Type B pancreatic cell (in vitro differentiated cells): ENCODE measurements around the gene AGAP3. TPM values are rescaled to one million over a fixed set of nuclear protein-coding genes. Genes with fewer than 3 reads are reported as not detected.
A peak's percentile ranks its signal among the peaks of the same experiment; 100 is the strongest.

ENCODE experiments used
- DNase-seq: peaks from one replicate; pipeline ENCODE4 v3.0.0; 2021; ENCODE audit warnings: mixed read lengths; ENCODE audit not compliant: unreplicated experiment; ENCODE audit errors: extremely low spot score
- H3K27ac Mint-ChIP-seq: 2 replicates; pipeline ENCODE4 v1.8.0; 2021; ENCODE audit warnings: mild to moderate bottlenecking, mixed read lengths
- H3K27me3 Mint-ChIP-seq: 2 replicates; pipeline ENCODE4 v1.8.0; 2021; ENCODE audit warnings: mixed read lengths
- H3K36me3 Mint-ChIP-seq: 2 replicates; pipeline ENCODE4 v1.8.0; 2021; ENCODE audit warnings: mixed read lengths
- H3K4me1 Mint-ChIP-seq: one replicate; pipeline ENCODE4 v1.8.0; 2021; ENCODE audit warnings: mixed read lengths; ENCODE audit not compliant: unreplicated experiment
- H3K4me3 Mint-ChIP-seq: 2 replicates; pipeline ENCODE4 v1.8.0; 2021; ENCODE audit warnings: mild to moderate bottlenecking, mixed read lengths
- H3K9me3 Mint-ChIP-seq: 2 replicates; pipeline ENCODE4 v1.8.0; 2021; ENCODE audit warnings: mixed read lengths
- CTCF ChIP-seq: fragments of 200-600 bp; sonication (generic); conservative IDR thresholded peaks from 2 replicates; pipeline ENCODE4 v1.5.0; 2021; ENCODE audit warnings: antibody characterized with exemption, mild to moderate bottlenecking
- total RNA-seq: library from RNA; stranded (reverse); gene quantifications from 2 replicates; pipeline ENCODE4 v1.2.1, GENCODE V29; 2021; ENCODE audit warnings: low replicate concordance

Gene AGAP3
- total RNA-seq, 1 donor from 2014 or later, result 114 TPM

GRCh38 chr7:151048911-151049463 lies 37.3 kb upstream of the AGAP3 start:
- Mint-ChIP-seq H3K4me1 (peaks cover 5% of the 10 kb centered on the region), H3K36me3 (peaks cover 4% of the 10 kb centered on the region), H3K27me3 (peaks cover 20% of the 10 kb centered on the region), H3K4me3 (no peak overlapping the region), H3K9me3 (no peaks in the 10 kb centered on the region), H3K27ac (no peak overlapping the region)
- no peak for TF ChIP-seq CTCF
- no peak for DNase-seq

GRCh38 chr7:151051108-151051507 lies 35.2 kb upstream of the AGAP3 start:
- Mint-ChIP-seq H3K9me3 (no peaks in the 10 kb centered on the region), H3K36me3 (peaks cover 4% of the 10 kb centered on the region), H3K4me3 (no peak overlapping the region), H3K4me1 (peaks cover 6% of the 10 kb centered on the region), H3K27me3 (peaks cover 20% of the 10 kb centered on the region), H3K27ac (no peak overlapping the region)
- no peak for DNase-seq
- TF ChIP-seq CTCF, result no peak

GRCh38 chr7:151053096-151053495 lies 33.2 kb upstream of the AGAP3 start:
- Mint-ChIP-seq H3K27ac (no peak overlapping the region), H3K4me3 (no peak overlapping the region)
- no peak for TF ChIP-seq CTCF

GRCh38 chr7:151053751-151054150 lies 32.5 kb upstream of the AGAP3 start:
- H3K27ac Mint-ChIP-seq, result no peak overlapping the region
- peaks cover 17% of the 10 kb centered on the region for H3K27me3 Mint-ChIP-seq
- no peak for DNase-seq
- H3K4me1 Mint-ChIP-seq, result peaks cover 21% of the 10 kb centered on the region
- no peak overlapping the region for H3K4me3 Mint-ChIP-seq
- H3K36me3 Mint-ChIP-seq, result peaks cover 4% of the 10 kb centered on the region
- no peaks in the 10 kb centered on the region for H3K9me3 Mint-ChIP-seq
- TF ChIP-seq CTCF, result no peak

More at GRCh38 chr7:151053096-151053495, 33.2 kb upstream of the AGAP3 start:
- H3K4me1 Mint-ChIP-seq, result peaks cover 16% of the 10 kb centered on the region
- H3K36me3 Mint-ChIP-seq, result peaks cover 4% of the 10 kb centered on the region
- no peaks in the 10 kb centered on the region for H3K9me3 Mint-ChIP-seq
- no peak for DNase-seq
- peaks cover 17% of the 10 kb centered on the region for H3K27me3 Mint-ChIP-seq

- no peak for DNase-seq
- Mint-ChIP-seq H3K4me1 (peaks cover 26% of the 10 kb centered on the region), H3K27ac (peak overlapping the region; percentile 96), H3K4me3 (peak overlapping the region; percentile 98), H3K36me3 (peaks cover 4% of the 10 kb centered on the region), H3K9me3 (no peaks in the 10 kb centered on the region), H3K27me3 (peaks cover 5% of the 10 kb centered on the region)
- TF ChIP-seq CTCF, result peak; percentile 17
These were observed 30.0 kb upstream of the AGAP3 start for GRCh38 chr7:151056283-151056665.
